ENCODE data around the gene MIB1.

The MIB1 gene

DNA sequence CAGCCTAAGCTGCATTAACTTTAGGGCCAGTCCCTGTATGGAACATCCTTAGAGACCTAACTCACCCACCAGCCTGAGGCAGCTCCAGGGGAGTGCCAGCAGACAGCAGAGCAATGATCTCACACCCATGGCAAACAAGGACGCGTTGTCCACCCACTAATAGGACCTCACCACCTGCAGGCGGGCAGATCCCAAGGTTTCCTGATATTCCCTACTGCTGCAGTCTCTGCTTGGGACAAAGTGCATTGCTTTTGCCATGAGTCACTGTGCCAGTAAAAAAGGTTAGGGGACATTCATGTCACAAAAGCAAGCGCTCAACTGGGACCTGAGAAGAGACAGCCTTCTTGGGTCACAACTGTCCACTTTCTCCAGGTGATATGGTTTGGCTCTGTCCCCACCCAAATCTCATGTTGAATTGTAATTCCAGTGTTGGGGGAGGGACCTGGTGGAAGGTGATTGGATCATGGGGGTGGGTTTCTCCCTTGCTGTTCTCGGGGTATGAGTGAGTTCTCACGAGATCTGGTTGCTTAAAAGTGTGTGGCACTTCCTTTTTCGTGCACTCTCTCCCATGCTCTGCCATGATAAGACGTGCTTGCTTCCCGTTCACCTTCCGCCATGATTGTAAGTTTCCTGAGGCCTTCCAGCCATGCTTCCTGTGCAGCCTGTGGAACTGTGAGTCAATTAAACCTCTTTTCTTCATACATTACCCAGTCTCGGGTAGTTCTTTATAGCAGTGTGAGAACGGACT is 160.2 kb downstream of the MIB1 start:
- DNase-seq: no peak

DNA sequence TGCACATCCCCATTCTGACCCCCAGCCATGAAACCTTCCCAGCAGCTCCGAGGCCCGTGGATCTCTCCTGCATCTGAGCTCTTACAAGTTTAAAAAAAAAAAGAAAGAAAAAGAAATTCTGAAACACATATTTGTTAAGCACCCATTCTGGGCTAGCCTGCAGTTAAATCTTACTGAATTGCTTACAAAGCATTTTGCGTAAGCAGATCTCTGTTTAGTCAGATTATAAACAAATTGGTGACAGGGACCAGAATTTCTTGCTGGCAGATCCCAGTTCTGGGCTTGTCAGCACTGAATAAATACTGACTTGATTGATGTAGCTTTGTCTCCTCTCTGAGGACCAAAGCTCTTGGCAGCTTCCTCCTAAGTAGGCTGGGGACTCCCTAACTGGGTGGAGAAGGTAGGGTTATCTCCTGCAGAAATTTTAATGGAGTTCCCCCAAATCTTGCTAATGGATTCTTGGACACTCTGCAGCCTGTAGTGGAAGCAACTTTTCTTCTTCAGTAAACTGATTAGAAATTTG is 160.9 kb downstream of the MIB1 start:
- DNase-seq: no peak

- no peak for DNase-seq
Observed at GRCh38 chr18:21903709-21904108, 163.1 kb downstream of the MIB1 start.

DNA sequence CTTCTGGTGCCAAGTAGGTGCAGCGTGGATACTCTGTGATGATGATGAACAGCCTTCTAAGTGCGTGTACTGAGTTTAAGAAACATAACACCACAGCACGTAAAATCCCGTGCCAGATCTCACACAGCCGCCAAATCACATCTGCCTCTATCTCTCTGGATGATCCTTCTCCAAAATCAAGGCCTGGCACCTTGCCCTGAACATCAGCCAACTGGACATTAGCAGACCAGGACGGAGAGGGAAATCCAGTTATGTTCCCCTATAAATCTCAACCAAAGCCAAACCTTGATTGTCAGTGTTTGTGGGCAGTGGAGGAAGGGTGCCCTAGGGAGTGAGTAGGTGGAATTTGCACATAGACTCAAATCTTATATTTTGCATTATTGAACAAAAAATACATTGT is 164.3 kb downstream of the MIB1 start:
- no peak for DNase-seq

- DNase-seq: no peak
Observed at GRCh38 chr18:21907451-21907850, 166.9 kb downstream of the MIB1 start.

DNA sequence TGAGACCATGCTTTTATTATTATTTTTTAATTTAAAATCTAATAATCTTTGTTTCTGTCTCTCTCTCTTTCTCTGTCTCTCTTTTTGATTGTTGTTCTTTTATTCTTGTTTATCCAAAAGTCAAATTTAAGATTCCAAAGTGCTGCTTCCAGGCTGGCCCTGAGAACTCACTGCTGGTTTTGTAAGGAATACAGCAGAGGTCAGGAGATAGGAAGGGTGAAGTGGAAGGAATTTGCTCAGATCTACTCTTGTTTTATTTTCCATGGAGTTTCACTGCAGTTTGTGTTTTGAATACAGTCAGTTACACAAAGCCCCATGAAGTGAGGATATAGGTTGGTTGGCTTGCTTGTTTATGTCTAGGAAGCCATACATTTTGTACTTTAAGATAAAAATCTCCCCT is 168.1 kb downstream of the MIB1 start:
- no peak for DNase-seq

- DNase-seq: no peak
Observed at GRCh38 chr18:21910906-21911305, 170.3 kb downstream of the MIB1 start.

DNA sequence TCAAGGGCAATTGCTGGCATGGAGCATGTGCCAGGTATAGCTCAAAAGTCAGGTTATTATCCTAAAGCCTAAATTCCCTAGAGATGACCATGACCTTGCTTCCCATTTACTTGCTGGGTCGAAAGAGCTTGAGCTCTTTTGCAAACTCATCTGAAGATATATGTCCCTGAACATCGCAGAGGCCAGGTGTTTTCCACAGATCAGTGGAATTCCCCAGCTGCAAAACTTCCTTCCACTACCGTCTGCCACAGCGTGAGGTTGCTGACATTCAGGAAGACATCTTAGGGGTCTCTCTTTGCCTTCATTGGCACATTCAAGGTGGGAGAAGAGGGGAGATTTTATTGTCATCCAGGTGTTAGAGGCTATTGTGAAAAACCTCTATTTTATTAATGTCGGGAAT is 171.0 kb downstream of the MIB1 start:
- DNase-seq: no peak

DNA sequence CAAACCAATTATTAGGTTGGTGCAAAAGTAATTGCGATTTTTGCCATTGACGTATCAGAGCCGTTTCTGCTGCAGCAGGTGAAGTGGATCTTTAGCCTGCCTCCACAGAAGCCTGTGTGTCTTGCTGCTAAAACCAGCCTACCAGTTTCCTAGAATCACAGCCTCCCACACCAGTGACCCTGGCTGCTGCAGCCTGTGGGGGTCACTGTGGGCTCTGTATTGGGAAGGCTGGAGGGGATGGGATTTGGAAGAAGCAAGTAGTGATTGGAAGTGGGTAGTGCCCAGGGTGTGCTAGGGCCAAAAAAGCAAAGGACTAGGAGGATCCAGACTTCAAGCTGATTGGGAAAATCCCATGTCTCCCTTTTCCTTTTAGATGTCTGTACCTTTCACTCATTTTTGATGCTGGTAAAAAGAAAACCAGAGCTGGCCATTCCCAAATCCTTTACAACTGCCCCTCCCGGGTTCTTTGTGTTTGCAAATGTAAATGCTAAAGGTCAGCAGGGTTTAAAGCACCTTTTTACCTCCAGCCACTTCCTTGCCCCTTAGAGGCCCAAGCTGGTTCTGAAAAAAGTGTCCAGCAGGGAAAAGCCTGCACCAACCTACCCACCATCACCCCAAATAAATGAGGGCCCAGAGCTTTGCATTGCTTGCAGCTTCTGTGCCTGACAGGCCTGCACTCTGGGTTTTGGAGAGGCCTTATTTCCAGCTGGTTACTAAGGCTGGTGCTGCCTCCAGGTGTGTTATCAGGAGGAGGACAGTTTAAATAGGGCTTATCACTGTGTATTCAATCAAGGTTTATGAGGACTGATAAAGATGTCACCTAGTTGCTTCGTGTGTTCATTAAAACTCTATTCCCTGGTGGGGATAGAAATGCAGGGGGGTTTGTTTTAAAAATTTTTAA is 172.0 kb downstream of the MIB1 start:
- DNase-seq: no peak

DNA sequence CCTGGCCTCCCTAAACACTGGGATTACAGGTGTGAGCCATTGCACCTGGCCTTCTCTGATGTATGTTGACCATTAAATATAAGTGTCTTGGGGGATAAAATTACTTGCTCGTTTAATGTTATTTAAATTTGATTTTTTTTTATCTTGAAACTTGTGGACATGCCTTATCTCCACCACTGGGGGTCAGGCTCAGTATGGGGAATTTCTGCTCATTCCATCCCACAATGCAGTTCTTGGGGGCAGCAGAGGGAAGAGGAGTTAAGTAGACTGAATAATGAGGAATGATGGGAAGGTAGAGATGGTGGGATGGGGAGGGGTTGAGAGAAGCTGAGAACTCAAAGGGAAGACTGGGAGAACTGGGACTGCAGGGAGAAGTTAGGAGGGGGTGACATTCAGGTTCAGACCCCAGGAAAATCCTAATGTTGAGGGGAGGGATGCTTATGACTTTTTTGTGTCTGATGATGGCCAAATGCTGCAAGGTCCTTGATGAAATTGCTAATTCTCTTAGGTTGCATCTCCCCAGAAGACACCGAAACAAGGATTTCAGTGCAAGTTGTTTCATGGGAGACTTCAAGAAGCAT is 174.2 kb downstream of the MIB1 start:
- DNase-seq: no peak

GRCh38 chr18:21915546-21915945 is 175.0 kb downstream of the MIB1 start:
- no peak for DNase-seq

GRCh38 chr18:21916594-21916993 is 176.0 kb downstream of the MIB1 start:
- DNase-seq: no peak

- no peak for DNase-seq
Observed at GRCh38 chr18:21918693-21919092, 178.1 kb downstream of the MIB1 start.

Measured in activated effector memory CD4-positive, alpha-beta T cell treated with anti-CD3 and anti-CD28 coated beads, Interleukin-2, amount 50 U/mL, for 16 hours (primary cell).